Liver (tissue), 9 donors: Measurements from ENCODE around the gene RHBDF2. TPM values are rescaled to one million over a fixed set of nuclear protein-coding genes. Genes with fewer than 3 reads are reported as not detected.
A peak's percentile ranks its signal among the peaks of the same experiment; 100 is the strongest.

Experiments used
- DNase-seq: peaks from one replicate; pipeline ENCODE4 v3.0.0-alpha.2; 2017; ENCODE audit warnings: low spot score
- H3K27ac ChIP-seq, 2 donors: one replicate each; pipeline ENCODE4 v1.7.0; 2013; ENCODE audit warnings: inconsistent platforms in 2 of 2, low read length in 2 of 2, control low read depth in 1 of 2, low read depth in 1 of 2, mild to moderate bottlenecking in 1 of 2
- H3K27me3 ChIP-seq, 4 donors: one replicate each; pipeline versions ENCODE4 v1.6.1 to v1.7.0; 2013; ENCODE audit warnings: low read length in 3 of 4, inconsistent platforms in 1 of 4, mild to moderate bottlenecking in 1 of 4, moderate library complexity in 1 of 4; ENCODE audit not compliant: control insufficient read depth in 4 of 4, insufficient read depth in 4 of 4
- H3K36me3 ChIP-seq, 4 donors: one replicate each; pipeline versions ENCODE4 v1.6.1 to v1.7.0; 2013; ENCODE audit warnings: low read length in 3 of 4, mild to moderate bottlenecking in 3 of 4, low read depth in 1 of 4, moderate library complexity in 1 of 4; ENCODE audit not compliant: control insufficient read depth in 4 of 4, insufficient read depth in 3 of 4
- H3K4me1 ChIP-seq, 4 donors: one replicate each; pipeline versions ENCODE4 v1.6.1 to v1.7.0; 2013; ENCODE audit warnings: low read length in 3 of 4, mild to moderate bottlenecking in 3 of 4, moderate library complexity in 1 of 4; ENCODE audit not compliant: control insufficient read depth in 4 of 4, insufficient read depth in 4 of 4
- H3K4me3 ChIP-seq, 3 donors: one replicate each; pipeline versions ENCODE4 v1.6.1 to v1.7.0; 2013; ENCODE audit warnings: low read length in 3 of 3, control low read depth in 1 of 3, low read depth in 1 of 3, mild to moderate bottlenecking in 1 of 3
- H3K9ac ChIP-seq, 2 donors: one replicate each; pipeline ENCODE4 v1.7.0; 2013; ENCODE audit warnings: low read length in 2 of 2, mild to moderate bottlenecking in 2 of 2, moderate library complexity in 2 of 2, control low read depth in 1 of 2, low read depth in 1 of 2
- H3K9me3 ChIP-seq, 4 donors: one replicate each; pipeline versions ENCODE4 v1.6.1 to v1.7.0; 2013; ENCODE audit warnings: low read length in 3 of 4; ENCODE audit not compliant: control insufficient read depth in 4 of 4
- EGR1 ChIP-seq, 2 donors: IDR thresholded peaks; 2 replicates each; pipeline ENCODE4 v1.6.1; 2016 to 2018; ENCODE audit warnings: antibody characterized with exemption in 2 of 2, low read depth in 2 of 2
- GABPA ChIP-seq, 2 donors: IDR thresholded peaks in 1 of 2; conservative IDR thresholded peaks in 1 of 2; 2 replicates each; pipeline ENCODE4 v1.6.1; 2016; ENCODE audit warnings: antibody characterized with exemption in 2 of 2, mild to moderate bottlenecking in 1 of 2, moderate library complexity in 1 of 2
- HNF4A ChIP-seq, 2 donors: conservative IDR thresholded peaks; 2 replicates each; pipeline ENCODE4 v1.6.1; 2016; ENCODE audit warnings: antibody characterized with exemption in 2 of 2, mild to moderate bottlenecking in 2 of 2
- HNF4G ChIP-seq: IDR thresholded peaks from 2 replicates; pipeline ENCODE4 v1.6.1; 2016; ENCODE audit warnings: antibody characterized with exemption
- JUND ChIP-seq, 2 donors: IDR thresholded peaks; 2 replicates each; pipeline ENCODE4 v1.6.1; 2016; ENCODE audit warnings: antibody characterized with exemption in 2 of 2
- MAX ChIP-seq: IDR thresholded peaks from 2 replicates; pipeline ENCODE4 v1.6.1; 2016; ENCODE audit warnings: antibody characterized with exemption
- NR2F2 ChIP-seq: IDR thresholded peaks from 2 replicates; pipeline ENCODE4 v1.6.1; 2016; ENCODE audit warnings: antibody characterized with exemption
- RAD21 ChIP-seq, 2 donors: IDR thresholded peaks; 2 replicates each; pipeline ENCODE4 v1.6.1; 2016; ENCODE audit warnings: antibody characterized with exemption in 2 of 2, mild to moderate bottlenecking in 2 of 2
- RXRA ChIP-seq, 2 donors: IDR thresholded peaks; 2 replicates each; pipeline ENCODE4 v1.6.1; 2017 to 2018; ENCODE audit warnings: antibody characterized with exemption in 2 of 2, mild to moderate bottlenecking in 1 of 2
- SP1 ChIP-seq: IDR thresholded peaks from 2 replicates; pipeline ENCODE4 v1.6.1; 2018; ENCODE audit warnings: antibody characterized with exemption, mild to moderate bottlenecking
- TAF1 ChIP-seq: conservative IDR thresholded peaks from 2 replicates; pipeline ENCODE4 v1.6.1; 2016; ENCODE audit warnings: antibody characterized with exemption, mild to moderate bottlenecking
- YY1 ChIP-seq: IDR thresholded peaks from 2 replicates; pipeline ENCODE4 v1.6.1; 2016; ENCODE audit warnings: antibody characterized with exemption, mild to moderate bottlenecking
- WGBS: extraction: QIAGEN DNeasy Blood & Tissue Kit; methylation state at CpG from one replicate; pipeline ENCODE4 v1.1.7; 2013; 5-methylcytosine and 5-hydroxymethylcytosine counted together
- polyA plus RNA-seq, 2 donors: library from polyadenylated mRNA; stranded (reverse) in 1 of 2; unstranded in 1 of 2; fragments of 200-250 nt in 1 of 2; fragments of >200 nt in 1 of 2; fragmentation: Nextera tagmentation in 1 of 2; extraction: Ambion mirVana in 1 of 2; gene quantifications; one replicate each; pipeline versions ENCODE4 v1.2.1 to v1.2.3, GENCODE V29; 2013 to 2015
- total RNA-seq, 2 donors: library from RNA; depleted of rRNA; stranded (reverse); fragments of >200 nt; gene quantifications; one replicate each; pipeline ENCODE4 v1.2.3, GENCODE V29; 2014
- TF ChIP-seq, protein P1 (sequence below): IDR thresholded peaks from 2 replicates; pipeline ENCODE4 v1.6.1; 2016; ENCODE audit warnings: antibody characterized with exemption, mild to moderate bottlenecking
- TF ChIP-seq, protein P2 (sequence below): IDR thresholded peaks from 2 replicates; pipeline ENCODE4 v1.6.1; 2016; ENCODE audit warnings: antibody characterized with exemption
- donor health status: healthy.
- donor health status: healthy.
- donor health status: healthy.
- donor health status: healthy.
- donor health status: healthy.

RHBDF2 gene
- total and polyA plus RNA-seq, 4 donors: 2.9 to 6.7 (median 4.6) TPM

DNA sequence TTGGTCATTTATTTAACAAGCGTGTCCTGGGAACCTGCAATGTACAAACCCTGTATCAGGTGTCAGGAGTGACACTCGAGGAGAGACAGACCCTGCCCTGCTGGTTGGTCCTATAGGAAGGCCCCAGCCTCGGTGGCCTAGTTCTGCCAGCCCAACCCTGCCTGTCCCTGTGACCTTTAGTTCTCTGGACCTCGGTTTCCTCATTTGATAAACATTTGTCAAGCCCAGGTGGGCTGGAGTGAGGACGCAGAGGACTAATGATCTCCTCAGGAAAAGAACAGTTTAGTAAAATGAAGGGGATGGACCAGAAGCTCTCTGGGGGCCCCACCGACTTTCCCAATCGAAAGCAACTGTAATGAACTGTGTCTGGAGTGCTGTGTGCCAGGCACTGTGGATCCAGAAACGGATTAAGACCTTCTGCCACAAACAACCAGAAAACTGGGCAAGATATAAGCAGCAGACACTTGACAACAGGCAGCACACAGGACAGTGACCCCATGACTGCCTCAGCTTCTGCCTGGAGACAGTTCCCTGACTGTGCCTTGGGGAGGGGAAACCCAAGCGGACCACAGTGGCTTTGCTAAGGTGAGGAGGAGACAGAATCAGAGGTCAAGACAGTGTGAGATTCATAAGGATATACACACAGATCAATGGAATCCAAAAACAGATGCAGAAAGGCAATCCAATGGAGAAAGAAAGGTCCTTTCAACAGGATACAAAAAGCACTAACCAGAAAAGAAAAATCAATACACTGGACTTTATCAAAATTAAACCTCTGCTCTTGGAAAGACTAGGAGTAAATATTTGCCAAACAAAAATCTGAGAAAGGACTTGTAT is 47.4 kb upstream of the RHBDF2 start:
- no peak for TF ChIP-seq YY1
- TF ChIP-seq, protein P1, sequence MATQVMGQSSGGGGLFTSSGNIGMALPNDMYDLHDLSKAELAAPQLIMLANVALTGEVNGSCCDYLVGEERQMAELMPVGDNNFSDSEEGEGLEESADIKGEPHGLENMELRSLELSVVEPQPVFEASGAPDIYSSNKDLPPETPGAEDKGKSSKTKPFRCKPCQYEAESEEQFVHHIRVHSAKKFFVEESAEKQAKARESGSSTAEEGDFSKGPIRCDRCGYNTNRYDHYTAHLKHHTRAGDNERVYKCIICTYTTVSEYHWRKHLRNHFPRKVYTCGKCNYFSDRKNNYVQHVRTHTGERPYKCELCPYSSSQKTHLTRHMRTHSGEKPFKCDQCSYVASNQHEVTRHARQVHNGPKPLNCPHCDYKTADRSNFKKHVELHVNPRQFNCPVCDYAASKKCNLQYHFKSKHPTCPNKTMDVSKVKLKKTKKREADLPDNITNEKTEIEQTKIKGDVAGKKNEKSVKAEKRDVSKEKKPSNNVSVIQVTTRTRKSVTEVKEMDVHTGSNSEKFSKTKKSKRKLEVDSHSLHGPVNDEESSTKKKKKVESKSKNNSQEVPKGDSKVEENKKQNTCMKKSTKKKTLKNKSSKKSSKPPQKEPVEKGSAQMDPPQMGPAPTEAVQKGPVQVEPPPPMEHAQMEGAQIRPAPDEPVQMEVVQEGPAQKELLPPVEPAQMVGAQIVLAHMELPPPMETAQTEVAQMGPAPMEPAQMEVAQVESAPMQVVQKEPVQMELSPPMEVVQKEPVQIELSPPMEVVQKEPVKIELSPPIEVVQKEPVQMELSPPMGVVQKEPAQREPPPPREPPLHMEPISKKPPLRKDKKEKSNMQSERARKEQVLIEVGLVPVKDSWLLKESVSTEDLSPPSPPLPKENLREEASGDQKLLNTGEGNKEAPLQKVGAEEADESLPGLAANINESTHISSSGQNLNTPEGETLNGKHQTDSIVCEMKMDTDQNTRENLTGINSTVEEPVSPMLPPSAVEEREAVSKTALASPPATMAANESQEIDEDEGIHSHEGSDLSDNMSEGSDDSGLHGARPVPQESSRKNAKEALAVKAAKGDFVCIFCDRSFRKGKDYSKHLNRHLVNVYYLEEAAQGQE: no peak
- TF ChIP-seq RXRA (IDR thresholded peaks at IDR 0.05): peak; percentile 31 to 54
- no peak for TF ChIP-seq TAF1
- TF ChIP-seq JUND (IDR thresholded peaks at IDR 0.05): no peak
- TF ChIP-seq HNF4A (conservative IDR thresholded peaks at IDR 0.05): peak; percentile 58 to 60
- peak; percentile 39 for TF ChIP-seq SP1
- WGBS: 29% methylated on average over 9 of the region's 9 CpGs
- Histone ChIP-seq H3K9me3 (no peaks in the 10 kb centered on the region), H3K36me3 (no peaks in the 10 kb centered on the region), H3K27me3 (no peaks in the 10 kb centered on the region), H3K4me3 (peak overlapping the region in 1 of 3 donors; percentile 3), H3K9ac (peak overlapping the region in 1 of 2 donors; percentile 26), H3K27ac (peak overlapping the region; percentile 65 to 90), H3K4me1 (peaks cover 7 to 57% (median 46%) of the 10 kb centered on the region in 4 donors)
- no peak for DNase-seq

- H3K4me1 ChIP-seq: peaks cover 7 to 57% (median 46%) of the 10 kb centered on the region in 4 donors
- DNase-seq: no peak
- H3K4me3 ChIP-seq: no peak overlapping the region
- H3K27ac ChIP-seq: peak overlapping the region in 1 of 2 donors; percentile 90
- 80% methylated on average over 2 of the region's 2 CpGs for WGBS
- no peaks in the 10 kb centered on the region for H3K27me3 ChIP-seq
- H3K9me3 ChIP-seq: no peaks in the 10 kb centered on the region
- H3K36me3 ChIP-seq: no peaks in the 10 kb centered on the region
- TF ChIP-seq, protein P1: no peak
- TF ChIP-seq MAX (no peak), SP1 (no peak), RAD21 (IDR thresholded peaks at IDR 0.05) (no peak), GABPA (IDR thresholded peaks at IDR 0.05 in 1 of 2, conservative IDR thresholded peaks at IDR 0.05 in 1 of 2) (no peak), EGR1 (IDR thresholded peaks at IDR 0.05; ENCODE audit: low read depth in 2 of 2) (no peak), HNF4G (no peak), TAF1 (no peak), JUND (IDR thresholded peaks at IDR 0.05) (no peak), NR2F2 (no peak), HNF4A (conservative IDR thresholded peaks at IDR 0.05) (no peak)
- TF ChIP-seq, protein P2, sequence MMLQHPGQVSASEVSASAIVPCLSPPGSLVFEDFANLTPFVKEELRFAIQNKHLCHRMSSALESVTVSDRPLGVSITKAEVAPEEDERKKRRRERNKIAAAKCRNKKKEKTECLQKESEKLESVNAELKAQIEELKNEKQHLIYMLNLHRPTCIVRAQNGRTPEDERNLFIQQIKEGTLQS: no peak
- H3K9ac ChIP-seq: peak overlapping the region in 1 of 2 donors; percentile 4
Observed at GRCh38 chr17:76547642-76548202, 46.5 kb upstream of the RHBDF2 start.
